MM.1S (cell line): Measurements from ENCODE around the gene CD96.

Source experiments
- DNase-seq: peaks from one replicate; pipeline ENCODE4 v3.0.0-alpha.2; 2015
- H2AFZ ChIP-seq: fragments of 300-600 bp; sonication (generic); 2 replicates; pipeline ENCODE4 v1.6.0; 2016; ENCODE audit warnings: antibody characterized with exemption, low read length
- H3F3A ChIP-seq: fragments of 300-600 bp; sonication (generic); 2 replicates; pipeline ENCODE4 v1.6.1; 2016; ENCODE audit warnings: mild to moderate bottlenecking, antibody characterized with exemption, low read length, moderate library complexity, mixed read lengths; ENCODE audit not compliant: insufficient read depth
- H3K27ac ChIP-seq: fragments of 300-600 bp; sonication (generic); 2 replicates; pipeline ENCODE4 v1.5.1; 2016; ENCODE audit warnings: mild to moderate bottlenecking, low read length
- H3K27me3 ChIP-seq: fragments of 300-600 bp; sonication (generic); replicated peaks from 2 replicates; pipeline ENCODE4 v1.6.0; 2016; ENCODE audit warnings: low read length; ENCODE audit not compliant: insufficient read depth
- H3K36me3 ChIP-seq: fragments of 300-600 bp; sonication (generic); replicated peaks from 2 replicates; pipeline ENCODE4 v1.6.1; 2016; ENCODE audit warnings: mild to moderate bottlenecking, low read length, mixed read lengths; ENCODE audit not compliant: insufficient read depth
- H3K4me1 ChIP-seq: fragments of 300-600 bp; sonication (generic); 2 replicates; pipeline ENCODE4 v1.6.1; 2016; ENCODE audit warnings: low read length, mixed read lengths
- H3K4me2 ChIP-seq: fragments of 300-600 bp; sonication (generic); 2 replicates; pipeline ENCODE4 v1.6.0; 2016; ENCODE audit warnings: low read depth, low read length
- H3K4me3 ChIP-seq: fragments of 300-600 bp; sonication (generic); 2 replicates; pipeline ENCODE4 v1.5.1; 2016; ENCODE audit warnings: low read length, mixed read lengths
- H3K79me2 ChIP-seq: fragments of 300-600 bp; sonication (generic); 2 replicates; pipeline ENCODE4 v1.6.1; 2016; ENCODE audit warnings: mixed run types, low read length, mixed read lengths
- H3K9ac ChIP-seq: fragments of 300-600 bp; sonication (generic); 2 replicates; pipeline ENCODE4 v1.6.1; 2016; ENCODE audit warnings: low read length, mixed read lengths
- H3K9me2 ChIP-seq: fragments of 300-600 bp; sonication (generic); replicated peaks from 2 replicates; pipeline ENCODE4 v1.6.1; 2016; ENCODE audit warnings: mild to moderate bottlenecking, low read length, mixed read lengths; ENCODE audit not compliant: insufficient read depth
- H3K9me3 ChIP-seq: fragments of 300-600 bp; sonication (generic); replicated peaks from 2 replicates; pipeline ENCODE4 v1.6.1; 2016; ENCODE audit warnings: mild to moderate bottlenecking, low read length, mixed read lengths; ENCODE audit not compliant: insufficient read depth
- H4K20me1 ChIP-seq: fragments of 300-600 bp; sonication (generic); 2 replicates; pipeline ENCODE4 v1.6.1; 2016; ENCODE audit warnings: mild to moderate bottlenecking, low read length, moderate library complexity, mixed read lengths; ENCODE audit not compliant: insufficient read depth
- EZH2 ChIP-seq: fragments of 300-600 bp; sonication (generic); optimal IDR thresholded peaks from 2 replicates; pipeline ENCODE3; 2017; ENCODE audit warnings: low read depth, mild to moderate bottlenecking, antibody characterized with exemption, low read length, mixed read lengths
- EZH2phosphoT487 ChIP-seq: fragments of 300-600 bp; sonication (generic); IDR thresholded peaks from 2 replicates; pipeline ENCODE4 v1.6.1; 2018; ENCODE audit warnings: antibody characterized with exemption, low read length
- TF ChIP-seq, protein P1 (sequence below): fragments of 300-600 bp; sonication (generic); IDR thresholded peaks from 2 replicates; pipeline ENCODE4 v1.5.1; 2016; ENCODE audit warnings: antibody characterized with exemption, low read length, mixed read lengths

CD96 gene

DNA sequence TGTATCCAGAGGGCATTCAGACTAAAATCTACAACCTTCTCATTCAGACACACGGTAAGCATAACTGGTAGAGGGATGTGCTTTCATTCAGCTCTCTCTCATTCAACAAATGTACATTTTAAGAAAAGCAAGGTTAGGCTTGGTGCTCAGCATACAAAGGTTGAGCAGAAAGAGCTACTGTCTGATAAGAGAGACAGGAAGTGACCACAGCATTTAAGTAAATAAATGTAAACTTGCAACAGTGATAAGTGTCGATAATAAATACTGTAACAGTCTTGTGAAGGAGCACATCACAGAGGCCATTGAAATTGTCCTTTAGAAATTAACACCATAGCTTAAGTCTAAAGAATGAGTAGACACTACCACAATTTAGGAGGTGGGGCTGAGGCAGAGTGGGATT lies 3.4 kb downstream of the CD96 start:
- Histone ChIP-seq H3K27me3 (0 out of 2 replicates have a peak, but pooled peaks cover 1% of the 10 kb centered on the region), H3K27ac (no peak overlapping the region), H3K79me2 (no peaks in the 10 kb centered on the region), H2AFZ (no peak overlapping the region), H3K9me3 (no peaks in the 10 kb centered on the region), H4K20me1 (no peaks in the 10 kb centered on the region), H3K4me2 (no peak overlapping the region), H3K4me1 (no peaks in the 10 kb centered on the region), H3K9me2 (no peaks in the 10 kb centered on the region), H3F3A (no peaks in the 10 kb centered on the region), H3K9ac (no peak overlapping the region), H3K36me3 (no peaks in the 10 kb centered on the region), H3K4me3 (no peak overlapping the region)
- DNase-seq: no peak
- TF ChIP-seq EZH2phosphoT487 (no peak), EZH2 (no peak)
- TF ChIP-seq, protein P1, sequence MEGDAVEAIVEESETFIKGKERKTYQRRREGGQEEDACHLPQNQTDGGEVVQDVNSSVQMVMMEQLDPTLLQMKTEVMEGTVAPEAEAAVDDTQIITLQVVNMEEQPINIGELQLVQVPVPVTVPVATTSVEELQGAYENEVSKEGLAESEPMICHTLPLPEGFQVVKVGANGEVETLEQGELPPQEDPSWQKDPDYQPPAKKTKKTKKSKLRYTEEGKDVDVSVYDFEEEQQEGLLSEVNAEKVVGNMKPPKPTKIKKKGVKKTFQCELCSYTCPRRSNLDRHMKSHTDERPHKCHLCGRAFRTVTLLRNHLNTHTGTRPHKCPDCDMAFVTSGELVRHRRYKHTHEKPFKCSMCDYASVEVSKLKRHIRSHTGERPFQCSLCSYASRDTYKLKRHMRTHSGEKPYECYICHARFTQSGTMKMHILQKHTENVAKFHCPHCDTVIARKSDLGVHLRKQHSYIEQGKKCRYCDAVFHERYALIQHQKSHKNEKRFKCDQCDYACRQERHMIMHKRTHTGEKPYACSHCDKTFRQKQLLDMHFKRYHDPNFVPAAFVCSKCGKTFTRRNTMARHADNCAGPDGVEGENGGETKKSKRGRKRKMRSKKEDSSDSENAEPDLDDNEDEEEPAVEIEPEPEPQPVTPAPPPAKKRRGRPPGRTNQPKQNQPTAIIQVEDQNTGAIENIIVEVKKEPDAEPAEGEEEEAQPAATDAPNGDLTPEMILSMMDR: no peak

DNA sequence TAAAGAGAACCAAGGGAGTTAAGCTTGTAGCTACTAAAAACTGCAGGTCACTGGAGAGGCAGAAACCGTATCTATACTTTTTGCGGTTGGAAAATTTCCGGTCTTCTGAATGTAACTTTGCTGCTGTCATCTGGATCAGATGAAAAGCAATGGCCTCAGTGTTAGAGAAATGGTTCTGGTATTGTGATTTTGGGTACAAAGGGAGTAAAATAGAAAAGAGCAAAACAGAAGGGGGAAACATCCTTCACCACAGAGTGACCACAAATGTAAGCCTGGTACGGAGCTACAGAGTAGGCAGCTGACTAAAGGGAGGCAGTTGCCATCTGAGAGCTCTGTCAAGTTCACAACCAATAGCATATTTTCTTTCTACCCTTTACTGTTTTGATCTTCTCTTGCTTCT lies 5.6 kb downstream of the CD96 start:
- H3K4me2 ChIP-seq: no peak overlapping the region
- H3K27ac ChIP-seq: no peak overlapping the region
- no peaks in the 10 kb centered on the region for H3K79me2 ChIP-seq
- no peaks in the 10 kb centered on the region for H3F3A ChIP-seq
- no peak overlapping the region for H2AFZ ChIP-seq
- H4K20me1 ChIP-seq: no peaks in the 10 kb centered on the region
- H3K4me3 ChIP-seq: no peak overlapping the region
- TF ChIP-seq EZH2 (no peak), EZH2phosphoT487 (no peak)
- TF ChIP-seq, protein P1: no peak
- H3K9me2 ChIP-seq: no peaks in the 10 kb centered on the region
- no peaks in the 10 kb centered on the region for H3K4me1 ChIP-seq
- no peak overlapping the region for H3K9ac ChIP-seq
- no peaks in the 10 kb centered on the region for H3K9me3 ChIP-seq
- H3K36me3 ChIP-seq: no peaks in the 10 kb centered on the region
- no peaks in the 10 kb centered on the region for H3K27me3 ChIP-seq
- no peak for DNase-seq

DNA sequence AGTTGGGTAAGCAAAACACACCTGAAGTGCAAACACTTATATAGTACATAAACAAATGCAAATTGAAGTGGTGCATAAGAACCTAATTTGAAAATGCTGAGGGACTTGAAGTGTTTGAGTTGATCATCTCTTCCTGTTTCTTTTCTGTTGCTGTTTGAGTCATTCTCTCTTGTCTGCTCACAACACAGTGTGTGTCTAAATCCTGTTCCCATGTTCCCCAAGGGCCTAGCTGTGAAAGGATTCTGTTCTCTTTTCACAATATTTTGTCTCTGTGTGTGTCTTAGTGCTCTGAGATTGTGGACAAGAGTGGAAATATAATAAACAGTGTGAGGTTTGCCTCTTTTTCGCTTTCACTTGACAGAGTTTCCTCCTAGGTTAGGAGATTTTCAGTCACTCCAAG lies 6.1 kb downstream of the CD96 start:
- TF ChIP-seq, protein P1: no peak
- TF ChIP-seq EZH2: no peak
- no peak for TF ChIP-seq EZH2phosphoT487
- Histone ChIP-seq H3K4me1 (no peaks in the 10 kb centered on the region), H3K36me3 (no peaks in the 10 kb centered on the region), H3K4me3 (no peak overlapping the region), H3K9me3 (no peaks in the 10 kb centered on the region), H4K20me1 (no peaks in the 10 kb centered on the region), H3K79me2 (no peaks in the 10 kb centered on the region), H3F3A (no peaks in the 10 kb centered on the region), H3K9ac (no peak overlapping the region), H3K4me2 (no peak overlapping the region), H3K27ac (no peak overlapping the region), H3K9me2 (no peaks in the 10 kb centered on the region), H2AFZ (no peak overlapping the region), H3K27me3 (no peaks in the 10 kb centered on the region)
- no peak for DNase-seq
